Stimulated activated CD4-positive, alpha-beta T cell treated with anti-CD3 and anti-CD28 coated beads, Interleukin-4, amount 100 ng/mL, for 48 hours (primary cell): ENCODE results near the gene TSPAN14.

Experiments
- DNase-seq, 2 donors: peaks; one replicate each; pipeline ENCODE4 v3.0.0-alpha.2; 2020; ENCODE audit warnings: low read depth in 2 of 2

TSPAN14 gene

GRCh38 chr10:80454513-80455460 lies 677 bp downstream of the TSPAN14 start:
- DNase-seq, result no peak

DNA sequence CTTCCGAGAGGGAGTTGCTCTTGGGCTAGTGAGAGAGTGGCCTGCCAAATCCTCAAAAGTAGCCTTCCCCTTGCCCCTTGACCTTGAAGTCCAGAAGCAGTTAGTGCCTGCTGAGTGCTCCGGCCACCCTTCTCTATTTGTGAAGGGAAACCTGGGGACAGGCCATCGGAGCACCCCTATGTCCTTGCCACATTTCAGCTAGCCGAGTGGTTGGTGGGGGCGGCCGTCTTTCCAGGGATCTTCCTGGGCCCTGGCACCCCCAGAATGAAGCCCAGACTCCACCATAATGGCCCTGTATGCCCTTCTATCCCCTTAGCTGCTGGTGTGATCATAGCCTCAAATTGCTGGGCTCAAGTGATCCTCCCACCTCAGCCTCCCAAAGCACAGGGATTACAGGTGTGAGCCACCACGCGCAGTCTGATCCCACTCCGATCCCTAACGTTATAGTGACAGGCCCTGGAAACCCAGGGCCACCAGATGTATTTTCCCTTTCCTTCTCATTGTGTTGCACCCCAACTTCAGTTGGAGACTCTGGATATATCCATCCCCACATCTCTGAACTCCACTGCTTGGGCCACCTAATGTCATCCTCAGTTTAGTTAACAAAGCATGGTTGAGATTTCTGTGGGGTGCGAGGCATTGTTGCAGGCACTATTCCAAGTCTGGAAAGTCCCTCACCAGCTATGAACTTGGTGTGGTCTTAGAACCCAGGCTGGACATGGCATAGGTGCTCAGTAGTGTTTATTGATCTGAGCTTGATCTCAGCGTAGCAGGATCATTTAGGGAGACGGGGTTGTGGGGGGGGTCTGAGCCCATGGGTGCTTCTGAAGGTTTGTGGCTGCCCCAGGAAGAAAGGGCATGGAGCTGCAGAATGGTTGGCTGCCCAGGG lies 1.6 kb downstream of the TSPAN14 start:
- DNase-seq, result no peak

GRCh38 chr10:80457554-80458262 lies 3.6 kb downstream of the TSPAN14 start:
- no peak for DNase-seq

DNA sequence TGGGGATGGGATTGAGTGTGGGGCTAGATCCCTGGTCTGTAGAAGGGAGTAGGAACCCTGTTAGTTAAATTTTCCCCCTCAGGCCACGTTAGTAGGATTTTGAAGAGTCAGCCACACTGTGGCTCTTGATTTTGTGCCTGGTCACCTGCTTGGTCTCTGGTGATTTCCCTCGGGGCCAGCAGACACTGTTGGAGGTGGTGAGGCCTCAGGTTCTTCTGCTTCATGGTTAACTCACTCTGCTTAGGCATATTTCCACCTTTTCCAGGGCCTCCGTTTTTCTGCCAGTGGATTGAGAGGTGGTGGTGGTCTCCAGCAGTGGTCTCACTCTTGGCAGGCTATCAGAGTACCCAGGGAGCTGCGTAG lies 4.1 kb downstream of the TSPAN14 start:
- no peak for DNase-seq

DNA sequence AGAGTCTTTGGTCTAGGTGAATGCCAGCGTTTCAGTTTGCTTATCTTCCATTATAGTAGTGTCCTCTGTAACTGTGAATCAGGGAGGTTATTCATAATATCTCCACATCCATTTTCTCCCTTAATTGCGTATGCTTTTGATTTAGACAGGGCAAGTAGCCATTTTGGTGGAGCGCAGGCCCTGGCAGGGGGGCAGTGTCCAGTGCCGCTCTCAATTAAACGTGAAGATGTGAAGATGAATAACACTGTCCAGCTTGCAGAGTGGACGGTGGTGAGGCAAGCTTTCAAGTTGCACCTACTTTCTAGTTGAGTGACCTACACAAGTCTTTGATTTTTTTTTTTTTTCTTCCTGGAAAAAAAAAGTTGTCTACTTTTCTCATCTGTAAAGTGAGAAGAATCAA lies 4.5 kb downstream of the TSPAN14 start:
- DNase-seq, result no peak

DNA sequence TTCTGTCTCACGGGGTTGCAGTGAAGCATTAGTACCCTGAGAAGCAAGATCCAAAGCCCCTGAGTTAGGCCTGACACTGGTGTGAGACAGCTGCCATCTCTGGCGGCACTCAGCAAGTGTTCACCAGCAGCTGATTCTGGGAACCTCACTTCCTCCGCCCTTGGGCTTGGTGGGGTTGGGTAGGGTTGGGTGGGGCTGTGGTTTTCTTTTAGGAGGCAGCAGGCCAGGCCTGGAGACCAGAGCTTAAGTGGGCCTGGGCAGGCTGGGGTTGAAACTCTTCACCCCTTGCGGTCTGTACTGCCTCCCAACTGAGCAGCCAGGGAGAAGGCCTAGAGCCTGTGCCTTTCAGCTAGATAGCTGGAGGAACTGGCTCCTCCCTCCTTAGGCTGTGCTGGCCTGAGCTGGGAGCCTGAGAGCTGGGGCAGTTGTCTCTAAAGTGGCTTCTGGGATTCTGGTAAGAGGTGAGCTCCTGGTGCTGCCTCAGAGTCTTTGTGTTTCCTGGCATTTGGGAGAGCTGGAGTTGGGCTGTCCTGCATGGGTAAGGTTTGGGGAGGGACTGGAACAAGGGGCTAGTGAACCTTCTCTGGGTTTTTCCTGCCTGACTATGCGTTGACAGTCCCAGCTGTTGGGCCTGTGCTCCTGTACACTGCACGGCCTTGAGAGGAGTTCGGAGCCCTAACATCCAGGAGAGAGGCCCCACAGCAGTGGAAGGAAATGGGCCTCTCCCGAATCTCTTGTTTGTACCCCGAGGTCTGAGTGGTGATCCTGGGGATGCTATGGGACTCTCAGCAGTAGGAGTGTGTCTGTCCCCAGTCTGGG lies 5.1 kb downstream of the TSPAN14 start:
- peak in 1 of 2 donors; percentile 55 for DNase-seq

GRCh38 chr10:80460399-80461207 lies 6.5 kb downstream of the TSPAN14 start:
- DNase-seq, result no peak

- no peak for DNase-seq
These were observed 7.4 kb downstream of the TSPAN14 start for GRCh38 chr10:80461208-80462183.

DNA sequence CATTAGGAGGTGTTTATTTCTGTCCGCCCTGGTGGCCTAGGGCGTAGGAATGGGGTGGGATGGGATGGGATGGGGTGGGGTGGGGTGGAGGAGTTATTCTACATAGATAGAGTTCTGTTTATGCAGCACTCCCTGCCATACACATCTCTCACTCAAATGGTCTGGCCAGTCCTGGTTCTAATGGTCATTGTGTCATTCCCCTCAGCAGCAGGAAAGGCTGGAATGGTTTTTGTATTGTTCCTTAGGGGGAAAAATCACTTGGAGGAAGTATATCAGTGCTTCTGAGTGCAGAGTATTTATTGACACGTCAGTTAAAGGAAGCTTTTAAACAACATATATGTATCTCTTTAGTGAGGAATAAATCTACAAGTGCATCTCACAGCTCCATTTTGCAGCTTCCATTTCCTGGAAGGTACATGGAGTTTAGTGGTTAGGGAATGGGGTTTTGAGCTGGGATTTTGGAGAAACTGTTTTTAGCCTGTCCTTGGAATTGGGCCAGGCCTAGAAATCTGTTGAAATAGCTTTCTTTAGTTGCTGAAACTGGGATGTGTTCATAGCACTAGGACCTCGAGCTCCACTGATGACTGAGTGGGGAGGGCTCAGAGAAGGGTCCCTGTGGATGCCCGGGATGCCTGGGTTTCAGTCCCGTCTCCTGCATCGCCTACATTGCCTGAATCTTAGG lies 8.3 kb downstream of the TSPAN14 start:
- DNase-seq, result no peak

- DNase-seq, result no peak
These were observed 9.1 kb downstream of the TSPAN14 start for GRCh38 chr10:80462981-80463741.

- no peak for DNase-seq
These were observed 9.8 kb downstream of the TSPAN14 start for GRCh38 chr10:80463868-80464267.

GRCh38 chr10:80464557-80465450 lies 10.7 kb downstream of the TSPAN14 start:
- DNase-seq, result no peak

DNA sequence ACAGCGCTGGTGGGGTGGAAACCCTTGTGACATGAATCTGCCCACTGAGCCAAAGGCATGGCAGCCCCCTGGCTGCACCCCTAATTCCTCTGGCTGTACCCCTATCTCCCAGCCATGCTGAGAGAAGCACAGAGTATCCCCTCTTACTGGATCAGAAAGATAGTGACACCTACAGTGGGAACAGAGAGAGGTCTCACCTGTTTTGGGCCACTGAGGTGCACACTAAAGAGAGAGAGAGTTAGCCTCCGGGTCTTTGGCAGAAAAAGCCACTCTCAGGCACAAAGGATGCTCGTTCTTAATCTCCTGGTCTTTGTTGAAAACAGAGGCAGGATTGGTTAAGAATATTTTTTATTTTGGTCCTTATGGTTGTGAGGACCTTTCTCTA lies 11.3 kb downstream of the TSPAN14 start:
- no peak for DNase-seq

GRCh38 chr10:80465839-80466590 lies 11.9 kb downstream of the TSPAN14 start:
- DNase-seq, result no peak

DNA sequence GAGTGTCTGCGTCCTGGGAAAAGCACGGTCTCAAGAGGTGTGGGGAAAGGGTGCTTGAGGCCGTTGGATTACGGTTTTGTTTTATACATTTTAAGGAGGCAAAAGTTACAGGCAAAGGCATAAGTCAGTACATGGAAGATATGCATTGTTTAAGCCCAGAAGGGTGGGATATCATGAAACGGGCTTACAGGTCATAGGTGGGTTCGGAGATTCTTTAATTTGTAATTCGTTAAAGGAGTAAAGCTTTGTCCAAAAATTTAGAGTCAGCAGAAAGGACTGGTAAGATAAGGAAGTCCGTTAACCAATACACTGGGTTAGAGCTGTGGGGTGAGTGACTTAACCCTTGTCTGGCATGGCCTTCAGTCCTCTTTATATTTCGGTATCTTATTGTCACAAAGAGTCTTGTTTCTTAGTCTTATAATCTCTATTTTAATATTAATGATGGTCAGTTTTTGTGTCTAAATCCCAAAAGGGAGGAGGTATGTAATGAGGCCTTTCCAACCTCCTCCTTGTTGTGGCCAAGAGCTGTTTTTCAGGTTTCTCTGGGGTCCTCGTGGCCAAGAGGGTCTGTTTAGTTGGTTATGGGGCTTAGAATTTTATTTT lies 12.7 kb downstream of the TSPAN14 start:
- DNase-seq, result no peak

- DNase-seq, result no peak
These were observed 13.9 kb downstream of the TSPAN14 start for GRCh38 chr10:80468002-80468401.
